ENCODE results near the gene PRAMEF20. TPM values are rescaled to one million over a fixed set of nuclear protein-coding genes. Genes with fewer than 3 reads are reported as not detected.
"Not testable (repeated sequence)": the region's sequence is repeated elsewhere in the genome, so short reads cannot be mapped to it uniquely, and the experiment has no call there.

Gene PRAMEF20
- total RNA-seq (not detected in 2 replicates), polyA plus RNA-seq (not detected in 2 replicates), polyA minus RNA-seq (not detected in 2 replicates), Bru-seq, nascent RNA (not detected), BruChase-seq, experiment 1, labeled RNA remaining after a 6-hour chase (not detected), BruChase-seq, experiment 2, labeled RNA remaining after a 2-hour chase (not detected)
- polyA plus RNA-seq (2011; cell fraction: cytosol; rRNA removed): not detected in 2 replicates
- polyA plus RNA-seq (2011; cell fraction: nucleus; rRNA removed): not detected in 2 replicates
- not detected in 2 replicates for polyA plus RNA-seq (2012)
- polyA minus RNA-seq (2011; cell fraction: cytosol; rRNA and poly(A)+ RNA removed): not detected
- polyA minus RNA-seq (2011; cell fraction: nucleus; rRNA and poly(A)+ RNA removed): not detected in 2 replicates
- long read RNA-seq: 0 reads

- H3K27ac ChIP-seq (ENCODE audit: insufficient read depth, low read depth, low read length); DNase-seq (ENCODE audit: low read depth, low spot score); H3K36me3 ChIP-seq (ENCODE audit: control insufficient read depth in 2 of 2, extremely low read depth in 1 of 2, insufficient read depth in 2 of 2, low read length in 2 of 2); H3K79me2 ChIP-seq (ENCODE audit: control insufficient read depth, insufficient read depth, low read length); H3K27me3 ChIP-seq (ENCODE audit: control insufficient read depth in 2 of 2, insufficient read depth in 2 of 2, low read length in 2 of 2); intact Hi-C loops (cut with micrococcal nuclease); H4K20me1 ChIP-seq (replicated peaks; ENCODE audit: control insufficient read depth, extremely low read depth, insufficient read depth, low read length); FAIRE-seq; dilution Hi-C loops (cut with MboI; ENCODE audit: extremely low pct_ligation_motif_present, low sequenced_read_pairs); H3K9me1 ChIP-seq (replicated peaks; ENCODE audit: control insufficient read depth, extremely low read depth, insufficient read depth, low read length); BruUV-seq (replicated peaks); H2AFZ ChIP-seq (ENCODE audit: low read depth, low read length); H3K9ac ChIP-seq (replicated peaks; ENCODE audit: extremely low read depth, insufficient read depth, low read length); H3K4me2 ChIP-seq (ENCODE audit: insufficient read depth, low read length); H3K4me3 ChIP-seq (replicated peaks in 1 of 3; ENCODE audit: insufficient read depth in 1 of 3, low read depth in 1 of 3, low read length in 3 of 3); CTCF ChIA-PET; H3K4me1 ChIP-seq (ENCODE audit: control insufficient read depth, extremely low read depth, insufficient read depth, low read length); POLR2A ChIA-PET; H3K9me3 ChIP-seq (replicated peaks; ENCODE audit: control insufficient read depth, insufficient read depth, low read length): not testable (repeated sequence)
Measured at GRCh38 chr1:13410150-13410549, at the start of gene PRAMEF20. TSS of gene PRAMEF20 (plus strand) at chr1:13410450. CDS start at chr1:13416355, 5,905 bp downstream.

GRCh38 chr1:13362364-13362763 is 47.9 kb upstream of the PRAMEF20 start:
- DNase-seq (ENCODE audit: low read depth, low spot score); H3K4me1 ChIP-seq (ENCODE audit: control insufficient read depth, extremely low read depth, insufficient read depth, low read length); H3K27me3 ChIP-seq (ENCODE audit: control insufficient read depth in 2 of 2, insufficient read depth in 2 of 2, low read length in 2 of 2); POLR2A ChIA-PET; H3K36me3 ChIP-seq (ENCODE audit: control insufficient read depth in 2 of 2, extremely low read depth in 1 of 2, insufficient read depth in 2 of 2, low read length in 2 of 2); H3K9me3 ChIP-seq (replicated peaks; ENCODE audit: control insufficient read depth, insufficient read depth, low read length); H3K4me2 ChIP-seq (ENCODE audit: insufficient read depth, low read length); intact Hi-C loops (cut with micrococcal nuclease); dilution Hi-C loops (cut with MboI; ENCODE audit: extremely low pct_ligation_motif_present, low sequenced_read_pairs); BruUV-seq (replicated peaks); FAIRE-seq; H2AFZ ChIP-seq (ENCODE audit: low read depth, low read length); H3K9me1 ChIP-seq (replicated peaks; ENCODE audit: control insufficient read depth, extremely low read depth, insufficient read depth, low read length); H3K27ac ChIP-seq (ENCODE audit: insufficient read depth, low read depth, low read length); H3K9ac ChIP-seq (replicated peaks; ENCODE audit: extremely low read depth, insufficient read depth, low read length); H3K4me3 ChIP-seq (replicated peaks in 1 of 3; ENCODE audit: insufficient read depth in 1 of 3, low read depth in 1 of 3, low read length in 3 of 3); CTCF ChIA-PET; H3K79me2 ChIP-seq (ENCODE audit: control insufficient read depth, insufficient read depth, low read length); H4K20me1 ChIP-seq (replicated peaks; ENCODE audit: control insufficient read depth, extremely low read depth, insufficient read depth, low read length): not testable (repeated sequence)

GRCh38 chr1:13364928-13365327 is 45.3 kb upstream of the PRAMEF20 start:
- intact Hi-C loops (cut with micrococcal nuclease); CTCF ChIA-PET; H4K20me1 ChIP-seq (replicated peaks; ENCODE audit: control insufficient read depth, extremely low read depth, insufficient read depth, low read length): not testable (repeated sequence)

GRCh38 chr1:13366536-13366935 is 43.7 kb upstream of the PRAMEF20 start:
- intact Hi-C loops (cut with micrococcal nuclease); BruUV-seq (replicated peaks); H3K36me3 ChIP-seq (ENCODE audit: control insufficient read depth in 2 of 2, extremely low read depth in 1 of 2, insufficient read depth in 2 of 2, low read length in 2 of 2); CTCF ChIA-PET; H2AFZ ChIP-seq (ENCODE audit: low read depth, low read length); H3K4me1 ChIP-seq (ENCODE audit: control insufficient read depth, extremely low read depth, insufficient read depth, low read length); dilution Hi-C loops (cut with MboI; ENCODE audit: extremely low pct_ligation_motif_present, low sequenced_read_pairs); H3K27me3 ChIP-seq (ENCODE audit: control insufficient read depth in 2 of 2, insufficient read depth in 2 of 2, low read length in 2 of 2); FAIRE-seq; H3K9ac ChIP-seq (replicated peaks; ENCODE audit: extremely low read depth, insufficient read depth, low read length); H3K4me3 ChIP-seq (replicated peaks in 1 of 3; ENCODE audit: insufficient read depth in 1 of 3, low read depth in 1 of 3, low read length in 3 of 3); H3K79me2 ChIP-seq (ENCODE audit: control insufficient read depth, insufficient read depth, low read length); DNase-seq (ENCODE audit: low read depth, low spot score); H3K4me2 ChIP-seq (ENCODE audit: insufficient read depth, low read length); H4K20me1 ChIP-seq (replicated peaks; ENCODE audit: control insufficient read depth, extremely low read depth, insufficient read depth, low read length); H3K9me1 ChIP-seq (replicated peaks; ENCODE audit: control insufficient read depth, extremely low read depth, insufficient read depth, low read length); H3K27ac ChIP-seq (ENCODE audit: insufficient read depth, low read depth, low read length); H3K9me3 ChIP-seq (replicated peaks; ENCODE audit: control insufficient read depth, insufficient read depth, low read length); POLR2A ChIA-PET: not testable (repeated sequence)

More at GRCh38 chr1:13364928-13365327, 45.3 kb upstream of the PRAMEF20 start:
- H3K27me3 ChIP-seq (ENCODE audit: control insufficient read depth in 2 of 2, insufficient read depth in 2 of 2, low read length in 2 of 2); POLR2A ChIA-PET; BruUV-seq (replicated peaks); H3K9me1 ChIP-seq (replicated peaks; ENCODE audit: control insufficient read depth, extremely low read depth, insufficient read depth, low read length); H2AFZ ChIP-seq (ENCODE audit: low read depth, low read length); H3K9me3 ChIP-seq (replicated peaks; ENCODE audit: control insufficient read depth, insufficient read depth, low read length); H3K9ac ChIP-seq (replicated peaks; ENCODE audit: extremely low read depth, insufficient read depth, low read length); H3K4me2 ChIP-seq (ENCODE audit: insufficient read depth, low read length); dilution Hi-C loops (cut with MboI; ENCODE audit: extremely low pct_ligation_motif_present, low sequenced_read_pairs); H3K4me1 ChIP-seq (ENCODE audit: control insufficient read depth, extremely low read depth, insufficient read depth, low read length); H3K27ac ChIP-seq (ENCODE audit: insufficient read depth, low read depth, low read length); DNase-seq (ENCODE audit: low read depth, low spot score); H3K79me2 ChIP-seq (ENCODE audit: control insufficient read depth, insufficient read depth, low read length); H3K4me3 ChIP-seq (replicated peaks in 1 of 3; ENCODE audit: insufficient read depth in 1 of 3, low read depth in 1 of 3, low read length in 3 of 3); H3K36me3 ChIP-seq (ENCODE audit: control insufficient read depth in 2 of 2, extremely low read depth in 1 of 2, insufficient read depth in 2 of 2, low read length in 2 of 2): not testable (repeated sequence)
- peak; percentile 67 for FAIRE-seq
